Ecto neural progenitor cell (in vitro differentiated cells): ENCODE measurements around the gene LPAR3.

Source experiments
- DNase-seq: peaks from one replicate; pipeline ENCODE4 v3.0.0-alpha.2; 2018; ENCODE audit warnings: low spot score

LPAR3 gene

DNA sequence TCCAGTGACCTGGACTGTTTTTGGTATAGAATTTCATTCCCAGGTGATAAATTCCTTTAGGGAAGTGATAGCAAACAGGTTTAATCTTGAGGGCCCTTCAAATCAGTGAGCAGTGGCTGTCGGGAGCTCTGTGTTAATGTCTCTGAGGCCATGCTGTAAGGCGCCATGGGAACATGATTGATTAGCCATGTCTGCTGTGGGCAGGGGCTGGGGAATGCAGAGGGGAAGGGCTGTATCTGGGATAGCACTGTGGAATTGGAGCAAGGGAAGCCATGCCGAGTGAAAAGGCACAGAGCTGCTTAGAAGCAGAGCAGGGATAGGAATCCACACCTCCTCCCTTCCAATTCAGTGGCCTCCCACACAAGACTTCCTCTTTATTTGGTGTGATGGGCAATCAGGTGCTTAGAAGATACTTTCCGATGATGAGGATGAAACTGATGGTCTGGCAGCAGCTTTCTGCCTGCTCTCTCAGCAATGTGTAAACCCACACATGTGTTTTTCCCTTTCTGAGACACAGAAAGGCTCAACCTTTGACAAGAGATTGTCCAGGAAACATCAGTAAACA is 119.0 kb downstream of the LPAR3 start:
- DNase-seq = no peak

DNA sequence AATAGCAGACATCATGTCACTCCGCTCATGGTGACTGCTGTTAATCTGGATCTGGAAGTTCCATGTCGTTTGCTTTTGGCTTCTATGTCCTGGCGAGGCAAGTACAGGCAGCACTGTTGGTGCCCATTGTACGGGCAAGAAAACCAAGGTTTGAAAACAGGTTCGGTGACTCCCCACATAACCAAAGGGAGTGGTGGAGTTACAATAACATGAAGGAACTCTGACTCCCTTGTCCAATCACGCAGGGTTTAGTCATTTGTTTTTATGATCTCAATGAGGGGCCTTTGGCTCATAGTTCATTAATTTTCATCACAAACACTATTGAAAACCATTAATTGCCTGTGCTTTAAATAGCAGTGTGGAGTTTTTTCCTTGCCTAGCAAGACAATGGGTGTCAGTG is 119.8 kb downstream of the LPAR3 start:
- DNase-seq = no peak

DNA sequence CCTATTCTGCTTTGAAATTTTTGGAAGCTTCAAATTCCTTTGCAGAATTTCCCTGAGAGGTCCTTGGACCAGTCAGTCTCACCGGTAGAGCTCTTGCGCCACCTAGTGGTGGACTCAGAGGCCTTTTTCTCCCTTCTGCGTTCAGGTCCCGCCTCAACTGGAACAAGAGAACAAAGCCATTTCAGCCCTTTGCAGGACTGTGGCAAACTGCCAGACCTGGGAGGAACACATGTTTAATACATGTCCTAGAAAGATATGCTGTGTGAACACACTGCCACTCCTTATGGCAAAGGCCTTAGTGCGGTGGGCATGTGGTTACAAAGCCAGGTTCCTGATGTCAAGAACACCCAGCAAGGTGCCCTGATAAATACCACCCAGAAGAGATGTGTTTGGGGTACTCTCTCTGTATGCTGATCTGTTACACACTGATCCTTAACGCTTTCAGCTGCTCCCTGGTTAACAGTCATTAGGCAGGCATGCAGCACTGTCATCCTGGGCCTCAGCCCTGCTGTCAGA is 120.5 kb downstream of the LPAR3 start:
- peak; percentile 81 for DNase-seq

DNA sequence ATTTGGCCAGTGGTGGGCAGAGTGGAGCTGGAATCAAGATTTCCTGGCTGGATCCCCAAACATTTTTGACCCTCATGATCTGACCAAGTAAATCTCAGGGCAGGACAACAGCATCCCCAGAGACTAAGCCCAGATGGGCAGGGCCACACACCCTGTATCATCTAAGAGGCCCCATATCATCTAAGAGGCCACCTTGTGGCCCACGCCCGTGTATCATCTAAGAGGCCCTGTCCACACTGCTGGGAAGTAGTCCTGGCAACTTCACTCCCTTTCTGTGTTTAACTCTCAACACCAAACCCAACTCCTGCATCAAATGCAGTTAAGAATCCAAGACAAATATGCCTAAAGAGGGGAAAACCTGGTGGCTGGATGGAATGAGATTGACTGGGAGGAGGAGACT is 121.1 kb downstream of the LPAR3 start:
- DNase-seq = no peak

DNA sequence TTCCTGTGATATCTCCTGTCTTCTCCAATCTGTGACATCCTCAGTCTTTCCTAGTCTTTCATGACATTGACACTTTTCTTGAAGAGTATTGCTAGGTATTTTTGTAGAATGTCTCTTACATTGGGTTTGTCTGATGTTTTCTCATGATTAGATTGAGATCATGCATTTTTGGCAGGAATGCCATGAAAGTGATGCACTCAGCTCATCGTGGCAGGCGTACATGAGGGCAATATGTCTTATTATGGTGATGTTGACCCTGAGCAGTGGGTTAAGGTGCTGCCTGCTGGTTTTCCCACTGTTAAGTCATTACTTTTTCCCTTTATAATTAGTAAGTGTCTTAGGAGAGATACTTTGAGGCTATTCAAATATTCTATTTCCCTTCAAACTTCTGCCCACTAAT is 122.5 kb downstream of the LPAR3 start:
- no peak for DNase-seq

DNA sequence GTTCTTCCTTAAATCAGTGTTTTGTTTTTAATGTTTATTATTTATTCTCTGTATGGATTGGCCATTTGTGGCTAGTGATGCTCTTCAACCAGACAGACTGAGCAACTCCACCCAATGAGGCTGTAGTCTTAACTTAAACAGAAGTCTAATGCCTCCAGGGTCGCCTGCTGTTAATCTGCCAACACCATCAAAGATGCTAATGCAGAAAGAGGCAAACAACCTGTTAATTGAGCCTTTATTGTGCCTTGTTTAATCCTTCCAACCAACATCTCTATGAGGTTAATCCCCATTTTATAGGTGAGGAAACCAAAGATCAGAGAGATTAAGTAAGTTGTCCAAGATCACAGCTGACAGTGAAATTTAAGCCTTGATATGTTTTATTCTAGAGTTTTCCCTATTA is 123.4 kb downstream of the LPAR3 start:
- DNase-seq = no peak

DNA sequence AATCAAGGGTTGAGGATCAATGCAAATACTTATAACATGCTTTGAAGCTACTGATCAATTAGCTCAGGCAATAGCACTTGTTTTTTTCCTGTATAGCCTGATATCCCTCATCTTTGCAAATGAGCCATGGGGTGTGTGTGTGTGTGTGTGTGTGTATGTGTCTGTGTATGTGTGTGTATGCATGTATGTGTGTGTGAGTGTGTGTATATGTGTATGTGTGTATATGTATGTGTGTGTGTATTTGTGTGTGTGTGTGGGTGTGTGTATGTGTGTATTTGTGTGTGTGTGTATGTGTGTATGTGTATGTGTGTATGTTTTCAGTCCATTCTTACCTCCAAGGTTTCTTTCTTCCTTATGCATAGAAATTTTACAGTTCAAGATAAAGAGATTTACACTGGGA is 124.4 kb downstream of the LPAR3 start:
- no peak for DNase-seq

DNA sequence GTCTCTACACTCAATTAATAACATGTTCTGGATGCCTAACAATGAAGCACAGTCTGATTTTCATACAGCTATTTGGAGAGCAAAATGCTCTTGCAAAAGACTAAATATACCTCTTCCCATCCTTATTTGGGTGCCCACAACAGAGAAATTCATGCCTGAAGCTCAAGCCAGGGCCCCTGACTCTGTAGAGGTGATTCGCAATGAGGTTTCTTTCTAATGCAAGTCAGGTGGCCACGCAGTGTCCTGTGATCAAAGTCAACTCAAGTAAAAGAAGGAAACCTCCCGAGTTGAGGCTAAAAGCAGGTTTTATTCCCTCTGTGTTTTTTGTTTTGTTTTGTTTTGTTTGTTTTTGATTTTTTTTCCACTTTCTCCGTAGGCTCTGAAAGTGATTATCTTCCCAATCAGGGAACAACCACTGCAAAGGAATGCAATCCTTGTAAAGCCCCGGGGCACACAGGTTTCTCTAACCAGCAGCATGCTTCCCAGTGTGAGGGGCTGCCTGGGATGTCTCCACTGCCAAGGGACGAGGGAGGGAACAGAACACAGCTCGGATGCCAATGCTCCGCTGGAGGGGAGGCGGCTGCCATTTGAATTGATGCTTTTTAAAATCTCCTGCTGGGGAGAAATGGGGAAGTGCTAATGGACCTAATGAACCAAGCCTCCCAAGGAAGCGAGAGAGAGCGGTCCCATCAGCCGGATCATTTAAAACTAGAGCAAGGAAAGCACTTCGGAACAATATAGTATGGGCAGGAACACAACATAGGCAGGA is 128.9 kb downstream of the LPAR3 start:
- DNase-seq = no peak

DNA sequence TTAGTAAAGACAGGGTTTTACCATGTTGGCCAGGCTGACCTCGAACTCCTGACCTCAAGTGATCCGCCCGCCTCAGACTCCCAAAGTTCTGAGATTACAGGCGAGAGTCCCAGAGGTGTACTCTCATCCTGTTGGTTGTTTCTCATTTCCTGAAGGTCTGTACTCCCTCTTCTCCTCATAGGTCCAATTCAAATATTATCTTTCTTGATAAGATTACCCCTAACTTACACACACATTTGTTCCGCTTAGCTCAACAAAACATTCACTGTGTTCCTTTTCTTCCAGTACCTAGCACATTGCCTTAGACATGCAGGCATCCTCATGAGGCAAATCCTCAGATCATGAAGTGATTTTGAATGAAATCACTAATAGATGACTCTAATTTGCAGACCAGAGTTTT is 130.3 kb downstream of the LPAR3 start:
- DNase-seq = no peak
